Transverse colon (tissue), 4 donors: Measurements from ENCODE around the gene SEC31B. TPM values are rescaled to one million over a fixed set of nuclear protein-coding genes. Genes with fewer than 3 reads are reported as not detected.

Experiments
- DNase-seq: peaks from one replicate; pipeline ENCODE4 v3.0.0-alpha.2; 2019
- H3K27ac ChIP-seq, 4 donors: fragments of 200-600 bp; sonication (generic); 2 replicates each; pipeline ENCODE4 v1.5.1; 2016 to 2018; ENCODE audit warnings: inconsistent platforms in 4 of 4
- H3K27me3 ChIP-seq: fragments of 200-600 bp; sonication (generic); 2 replicates; pipeline ENCODE4 v1.5.1; 2017; ENCODE audit warnings: inconsistent platforms
- H3K36me3 ChIP-seq, 4 donors: fragments of 200-600 bp; sonication (generic); 2 replicates each; pipeline ENCODE4 v1.5.1; 2017 to 2019; ENCODE audit warnings: inconsistent platforms in 4 of 4
- H3K4me1 ChIP-seq, 4 donors: fragments of 200-600 bp; sonication (generic); 2 replicates each; pipeline ENCODE4 v1.5.1; 2017 to 2020; ENCODE audit warnings: inconsistent platforms in 4 of 4
- H3K4me3 ChIP-seq, 4 donors: fragments of 200-600 bp; sonication (generic); 1 replicate in 1 of 4; 2 replicates in 3 of 4; pipeline versions ENCODE4 v1.5.1 to v1.6.1; 2017 to 2019; ENCODE audit warnings: inconsistent platforms in 4 of 4
- H3K9me3 ChIP-seq, 2 donors: fragments of 200-600 bp; sonication (generic); 2 replicates each; pipeline ENCODE4 v1.5.1; 2017 to 2019; ENCODE audit warnings: inconsistent platforms in 2 of 2
- CTCF ChIP-seq, 5 experiments: fragments of 200-600 bp in 3 of 5; fragments of 450-650 bp in 2 of 5; sonication (generic) in 3 of 5; IDR thresholded peaks; 1 replicate in 2 of 5; 2 replicates in 3 of 5; pipeline ENCODE4 v1.5.1; 2016 to 2017; ENCODE audit warnings: antibody characterized with exemption in 5 of 5, inconsistent platforms in 3 of 5, mild to moderate bottlenecking in 2 of 5, moderate library complexity in 1 of 5
- EP300 ChIP-seq: sonication (generic); formaldehyde crosslinking; IDR thresholded peaks from one replicate; pipeline ENCODE4 v1.6.1; 2017; ENCODE audit warnings: antibody characterized with exemption, low read depth
- POLR2A ChIP-seq: fragments of 450-650 bp; IDR thresholded peaks from one replicate; pipeline ENCODE4 v1.6.1; 2016; ENCODE audit warnings: antibody characterized with exemption, mild to moderate bottlenecking, moderate library complexity
- POLR2AphosphoS5 ChIP-seq, 3 donors: sonication (generic); formaldehyde crosslinking; IDR thresholded peaks; one replicate each; pipeline ENCODE4 v1.6.1; 2016; ENCODE audit warnings: antibody characterized with exemption in 3 of 3
- whole genome bisulfite sequencing, 2 donors: methylation state at CpG; one replicate each; pipeline ENCODE4 v1.1.5; 2018; ENCODE audit warnings: low coverage in 1 of 2; 5-methylcytosine and 5-hydroxymethylcytosine counted together
- in situ Hi-C, 4 donors: fragments of 200-750 bp; cut with MboI; loops; one replicate each; pipeline versions ENCODE4 v1.15.0 to v1.15.1; 2017; ENCODE audit warnings: low sequenced_read_pairs in 3 of 4, low pct_ligation_motif_present in 1 of 4, low pct_unique_long_range_greater_than_20kb in 1 of 4
- intact Hi-C: fragments of 100-400 bp; cut with DNase I; formaldehyde crosslinking; loops from one replicate; pipeline ENCODE4 v1.15.1; 2023; ENCODE audit warnings: low total_unique reads
- total RNA-seq, 4 donors: library from RNA; depleted of rRNA; stranded (reverse); fragments of >200 nt; gene quantifications; one replicate each; pipeline ENCODE4 v1.1.0, GENCODE V29; 2016

Gene SEC31B
- total RNA-seq, 4 donors from 2014 or later: 14.1 to 32.8 (median 24.1) TPM

DNA sequence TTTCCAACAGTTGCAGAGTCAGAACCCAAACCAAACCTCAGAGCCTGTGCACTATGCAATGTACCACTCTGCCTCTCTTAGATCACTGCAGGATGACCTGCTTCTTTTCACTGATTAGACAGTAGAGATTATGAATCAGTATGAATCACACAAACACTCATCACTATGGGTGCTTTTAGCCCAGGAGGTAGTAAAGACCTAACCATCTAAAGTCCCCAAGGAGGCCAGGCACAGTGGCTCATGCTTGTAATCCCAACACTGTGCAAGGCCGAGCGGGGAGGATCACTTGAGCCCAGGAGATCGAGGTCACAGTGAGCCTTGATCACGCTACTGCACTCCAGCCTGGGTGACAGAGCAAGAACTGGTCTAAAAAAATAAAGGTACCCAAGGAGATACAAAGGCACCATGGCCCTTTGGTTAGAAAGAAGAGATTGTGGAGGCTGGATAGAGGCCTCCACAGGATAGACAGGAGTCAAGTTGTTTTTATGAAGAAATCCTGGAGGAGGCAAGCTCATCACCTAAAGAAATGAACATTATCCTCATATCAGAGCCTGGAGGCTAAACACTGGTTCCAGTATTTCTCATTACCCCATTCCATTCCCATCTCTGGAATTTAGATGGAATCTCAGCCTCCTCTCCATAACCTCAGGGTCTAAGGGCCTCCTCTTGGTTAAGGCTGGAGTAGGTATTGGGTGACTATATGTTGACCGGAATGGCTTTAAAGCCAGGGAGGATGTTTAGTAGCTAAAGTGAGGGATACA, 12.9 kb downstream of the SEC31B start:
- intact Hi-C loops: no loop called here
- no peaks in the 10 kb centered on the region for H3K4me1 ChIP-seq
- TF ChIP-seq POLR2AphosphoS5 (IDR thresholded peaks at IDR 0.05) (no peak), EP300 (no peak), CTCF (IDR thresholded peaks at IDR 0.05) (no peak), POLR2A (no peak)
- DNase-seq: no peak
- in situ Hi-C loops: loop anchor here in 2 of 4 donors (25.0 kb wide), 1 partner anchor 169 kb away; the partner anchor contains the start of genes PKD2L1 (in 2 of the 2) and SCD (in 2 of the 2)
- no peaks in the 10 kb centered on the region for H3K36me3 ChIP-seq
- H3K9me3 ChIP-seq: no peaks in the 10 kb centered on the region
- no peak overlapping the region for H3K4me3 ChIP-seq
- H3K27me3 ChIP-seq: no peaks in the 10 kb centered on the region
- H3K27ac ChIP-seq: no peak overlapping the region
- 97% methylated on average over 5 of the region's 5 CpGs; no CpG with 5 or more reads in 1 of the 2 donors for WGBS, 2 donors

DNA sequence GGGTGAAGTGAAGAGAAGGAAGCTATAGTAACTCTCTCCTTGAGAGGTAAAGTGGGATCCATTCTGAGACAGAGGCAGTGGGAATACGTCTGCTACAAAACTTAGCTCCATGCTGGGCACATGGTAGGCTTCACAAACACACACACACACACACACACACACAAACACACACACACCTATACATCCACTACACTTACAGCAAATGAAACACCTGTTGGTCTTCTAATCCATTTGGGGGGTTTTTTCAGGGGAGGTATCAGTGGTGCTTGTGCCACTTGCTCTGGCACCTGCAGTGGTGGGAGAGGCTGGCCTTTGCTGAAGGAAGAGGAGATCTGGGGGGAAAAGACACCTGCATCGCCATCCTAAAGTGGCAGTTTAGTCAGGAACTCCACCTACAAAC, 14.5 kb downstream of the SEC31B start:
- TF ChIP-seq POLR2A (no peak), CTCF (IDR thresholded peaks at IDR 0.05) (no peak)
- H3K4me3 ChIP-seq: no peak overlapping the region
- H3K9me3 ChIP-seq: no peaks in the 10 kb centered on the region
- H3K36me3 ChIP-seq: peaks cover 0 to 8% (median 0%) of the 10 kb centered on the region in 4 donors
- WGBS, 2 donors: 98 to 100% methylated on average over 1 to 2 of the region's 2 CpGs
- H3K4me1 ChIP-seq: no peaks in the 10 kb centered on the region
- no peaks in the 10 kb centered on the region for H3K27me3 ChIP-seq
- no peak for DNase-seq
- no peak overlapping the region for H3K27ac ChIP-seq
- intact Hi-C loops (no loop called here), in situ Hi-C loops (loop anchor here in 2 of 4 donors (25.0 kb wide), 1 partner anchor 168 kb away; the partner anchor contains the start of genes PKD2L1 (in 2 of the 2) and SCD (in 2 of the 2))

DNA sequence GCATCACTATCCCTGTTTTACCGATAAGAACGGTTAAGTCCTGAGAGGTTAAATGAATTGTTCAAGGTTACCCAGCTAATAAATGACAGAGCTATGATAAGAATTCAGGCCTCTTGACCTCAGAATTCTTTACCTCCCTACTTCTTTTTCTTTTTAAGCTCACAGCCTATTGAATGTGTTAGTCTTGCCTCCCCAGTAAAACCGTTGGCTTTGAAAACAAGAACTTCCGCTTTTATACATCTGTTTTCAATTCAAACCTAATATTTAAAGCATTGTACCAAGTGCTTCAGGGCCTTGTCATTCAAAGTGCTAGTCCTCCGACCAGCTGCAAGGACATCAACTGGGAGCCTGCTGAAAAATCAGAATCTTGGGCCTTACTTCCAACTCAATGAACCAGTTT, 15.6 kb downstream of the SEC31B start:
- Histone ChIP-seq H3K36me3 (peaks cover 0 to 12% (median 2%) of the 10 kb centered on the region in 4 donors), H3K4me3 (no peak overlapping the region), H3K27ac (no peak overlapping the region), H3K9me3 (no peaks in the 10 kb centered on the region), H3K27me3 (no peaks in the 10 kb centered on the region), H3K4me1 (no peaks in the 10 kb centered on the region)
- intact Hi-C loops (no loop called here), in situ Hi-C loops (loop anchor here in 2 of 4 donors (25.0 kb wide), 1 partner anchor 167 kb away; the partner anchor contains the start of genes PKD2L1 (in 2 of the 2) and SCD (in 2 of the 2))
- WGBS, 2 donors: 82 to 87% methylated on average over 5 of the region's 5 CpGs
- TF ChIP-seq EP300 (no peak), POLR2AphosphoS5 (IDR thresholded peaks at IDR 0.05) (no peak), CTCF (IDR thresholded peaks at IDR 0.05) (no peak), POLR2A (no peak)
- no peak for DNase-seq

DNA sequence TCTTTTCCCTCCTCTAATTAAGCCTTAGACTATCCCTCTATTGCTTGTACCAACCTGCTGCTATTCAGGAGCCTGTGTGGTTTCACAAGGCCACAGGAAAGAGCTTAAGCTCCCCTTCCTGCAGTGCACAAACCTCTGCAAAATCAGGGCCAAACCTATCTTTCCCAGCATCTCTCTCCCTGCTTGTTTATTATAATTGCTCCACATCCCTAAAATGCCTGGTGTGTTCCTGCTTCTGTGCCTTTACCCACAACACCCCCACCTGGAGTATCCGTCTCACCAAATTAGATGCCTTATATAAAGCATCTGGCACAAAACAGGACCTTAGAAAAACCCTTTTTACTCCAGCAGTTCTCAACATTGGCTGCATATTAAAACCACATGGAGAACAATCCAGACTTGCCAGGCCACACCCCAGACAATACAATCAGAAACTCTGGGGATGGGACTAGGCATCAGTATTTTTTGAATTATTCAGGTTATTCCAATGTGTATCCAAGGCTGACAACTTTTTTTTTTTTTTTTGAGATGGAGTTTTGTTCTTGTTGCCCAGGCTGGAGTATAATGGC, 16.7 kb downstream of the SEC31B start:
- Histone ChIP-seq H3K9me3 (no peaks in the 10 kb centered on the region), H3K4me3 (no peak overlapping the region), H3K36me3 (peaks cover 0 to 12% (median 4%) of the 10 kb centered on the region in 4 donors), H3K27me3 (no peaks in the 10 kb centered on the region), H3K27ac (no peak overlapping the region), H3K4me1 (no peaks in the 10 kb centered on the region)
- in situ Hi-C loops (loop anchor here in 2 of 4 donors (25.0 kb wide), 1 partner anchor 166 kb away; the partner anchor contains the start of genes PKD2L1 (in 2 of the 2) and SCD (in 2 of the 2)), intact Hi-C loops (no loop called here)
- DNase-seq: no peak
- 96 to 100% methylated on average over 1 of the region's 1 CpG for WGBS, 2 donors
- TF ChIP-seq POLR2A: no peak
- no peak for TF ChIP-seq POLR2AphosphoS5 (IDR thresholded peaks at IDR 0.05)
- TF ChIP-seq CTCF (IDR thresholded peaks at IDR 0.05): no peak
- no peak for TF ChIP-seq EP300
